Vagina (tissue), 2 donors: ENCODE data around the gene KIAA1671.

Experiments
- CTCF ChIP-seq, 3 experiments: fragments of 450-650 bp in 2 of 3; fragments of 200-600 bp in 1 of 3; sonication (generic) in 1 of 3; IDR thresholded peaks; one replicate each; pipeline ENCODE4 v1.5.1; 2017 to 2019; ENCODE audit warnings: antibody characterized with exemption in 3 of 3, mild to moderate bottlenecking in 2 of 3, moderate library complexity in 2 of 3
- POLR2A ChIP-seq, 2 donors: fragments of 450-650 bp; IDR thresholded peaks; one replicate each; pipeline ENCODE4 v1.6.1; 2017; ENCODE audit warnings: antibody characterized with exemption in 2 of 2, mild to moderate bottlenecking in 2 of 2, moderate library complexity in 2 of 2
- POLR2AphosphoS5 ChIP-seq, 2 donors: sonication (generic); formaldehyde crosslinking; IDR thresholded peaks; one replicate each; pipeline ENCODE4 v1.9.0; 2017; ENCODE audit warnings: antibody characterized with exemption in 2 of 2, mild to moderate bottlenecking in 2 of 2, low read depth in 1 of 2; ENCODE audit not compliant: insufficient read depth in 1 of 2

- TF ChIP-seq POLR2AphosphoS5 (IDR thresholded peaks at IDR 0.05; ENCODE audit: insufficient read depth in 1 of 2, low read depth in 1 of 2) (no peak), POLR2A (IDR thresholded peaks at IDR 0.05) (no peak), CTCF (IDR thresholded peaks at IDR 0.05) (no peak)
These were observed 79.5 kb downstream of the KIAA1671 start for GRCh38 chr22:25032066-25032465.
